Spleen (tissue), 7 donors: ENCODE measurements around the gene BEND4.

ENCODE experiments used
- POLR2A ChIP-seq, 3 donors: fragments of 450-650 bp; IDR thresholded peaks; one replicate each; pipeline ENCODE4 v1.5.1; 2017; ENCODE audit warnings: antibody characterized with exemption in 3 of 3, mild to moderate bottlenecking in 1 of 3
- TF ChIP-seq, protein P1 (sequence below), 11 experiments: fragments of 200-600 bp in 7 of 11; fragments of 450-650 bp in 4 of 11; sonication (generic) in 4 of 11; IDR thresholded peaks in 8 of 11; conservative IDR thresholded peaks in 3 of 11; 1 replicate in 7 of 11; 2 replicates in 4 of 11; pipeline versions ENCODE4 v1.4.0 to v1.8.0; 2016 to 2021; ENCODE audit warnings: antibody characterized with exemption in 11 of 11, inconsistent platforms in 4 of 11, mild to moderate bottlenecking in 1 of 11
- donor health status: DM: no; HTN: no; CAD: no; lungs with moderate emphysema.
- donor health status: DM: no; HTN: no; CAD: no.
- donor health status: DM: no; HTN: no; CAD: no.

DNA sequence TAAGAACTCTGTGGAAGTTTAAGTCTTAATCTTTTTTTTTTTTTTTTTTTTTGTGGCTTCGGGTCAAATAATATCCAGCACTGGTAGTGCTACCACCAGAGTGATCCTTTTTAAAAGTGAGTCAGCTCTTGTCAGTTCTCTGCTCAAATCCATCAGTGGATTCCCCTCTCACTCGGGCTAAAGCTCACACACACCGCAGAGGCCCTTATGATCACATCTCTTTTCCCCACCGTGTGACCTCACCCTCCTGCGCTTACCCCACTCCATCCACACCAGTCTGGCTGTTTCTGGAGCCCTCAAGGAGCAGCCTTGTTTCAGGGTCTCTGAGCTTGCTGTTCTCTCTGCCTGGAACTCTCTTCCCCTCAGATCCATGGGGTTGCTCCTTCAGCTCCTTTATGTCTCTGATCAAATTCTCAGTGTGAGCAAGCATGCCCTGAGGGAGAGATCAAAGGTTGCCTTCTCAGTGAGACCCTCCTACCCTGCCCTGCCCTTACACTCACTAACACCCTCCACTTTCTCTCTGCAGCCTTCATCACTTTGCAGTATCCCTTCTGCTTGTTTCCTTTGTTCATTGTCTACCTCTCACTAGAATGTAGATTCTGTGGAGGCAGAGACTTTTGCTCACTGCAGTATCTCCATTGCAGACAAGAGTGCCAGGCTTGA lies 19.8 kb upstream of the BEND4 start:
- TF ChIP-seq, protein P1, sequence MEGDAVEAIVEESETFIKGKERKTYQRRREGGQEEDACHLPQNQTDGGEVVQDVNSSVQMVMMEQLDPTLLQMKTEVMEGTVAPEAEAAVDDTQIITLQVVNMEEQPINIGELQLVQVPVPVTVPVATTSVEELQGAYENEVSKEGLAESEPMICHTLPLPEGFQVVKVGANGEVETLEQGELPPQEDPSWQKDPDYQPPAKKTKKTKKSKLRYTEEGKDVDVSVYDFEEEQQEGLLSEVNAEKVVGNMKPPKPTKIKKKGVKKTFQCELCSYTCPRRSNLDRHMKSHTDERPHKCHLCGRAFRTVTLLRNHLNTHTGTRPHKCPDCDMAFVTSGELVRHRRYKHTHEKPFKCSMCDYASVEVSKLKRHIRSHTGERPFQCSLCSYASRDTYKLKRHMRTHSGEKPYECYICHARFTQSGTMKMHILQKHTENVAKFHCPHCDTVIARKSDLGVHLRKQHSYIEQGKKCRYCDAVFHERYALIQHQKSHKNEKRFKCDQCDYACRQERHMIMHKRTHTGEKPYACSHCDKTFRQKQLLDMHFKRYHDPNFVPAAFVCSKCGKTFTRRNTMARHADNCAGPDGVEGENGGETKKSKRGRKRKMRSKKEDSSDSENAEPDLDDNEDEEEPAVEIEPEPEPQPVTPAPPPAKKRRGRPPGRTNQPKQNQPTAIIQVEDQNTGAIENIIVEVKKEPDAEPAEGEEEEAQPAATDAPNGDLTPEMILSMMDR (IDR thresholded peaks at IDR 0.05 in 8 of 11, conservative IDR thresholded peaks at IDR 0.05 in 3 of 11): no peak
- no peak for TF ChIP-seq POLR2A (IDR thresholded peaks at IDR 0.05)
